ENCODE data around the gene HSD17B8.

HSD17B8 gene

GRCh38 chr6:33171880-33172687, 32.4 kb upstream of the HSD17B8 start:
- no peak for DNase-seq

GRCh38 chr6:33172688-33173534, 31.5 kb upstream of the HSD17B8 start:
- DNase-seq, result peak; percentile 86

GRCh38 chr6:33173535-33174180, 30.8 kb upstream of the HSD17B8 start:
- DNase-seq, result no peak

GRCh38 chr6:33174784-33175183, 29.7 kb upstream of the HSD17B8 start:
- no peak for DNase-seq

GRCh38 chr6:33175436-33176069, 28.9 kb upstream of the HSD17B8 start:
- DNase-seq, result no peak

- no peak for DNase-seq
These were observed 27.5 kb upstream of the HSD17B8 start for GRCh38 chr6:33176906-33177305.

GRCh38 chr6:33177552-33178446, 26.7 kb upstream of the HSD17B8 start:
- no peak for DNase-seq

- no peak for DNase-seq
These were observed 25.5 kb upstream of the HSD17B8 start for GRCh38 chr6:33178755-33179475.

GRCh38 chr6:33181141-33181540, 23.3 kb upstream of the HSD17B8 start:
- DNase-seq, result no peak

- no peak for DNase-seq
These were observed 21.3 kb upstream of the HSD17B8 start for GRCh38 chr6:33183071-33183683.

- DNase-seq, result no peak
These were observed 19.3 kb upstream of the HSD17B8 start for GRCh38 chr6:33185190-33185589.

- DNase-seq, result no peak
These were observed 18.7 kb upstream of the HSD17B8 start for GRCh38 chr6:33185654-33186187.

GRCh38 chr6:33187809-33188208, 16.6 kb upstream of the HSD17B8 start:
- no peak for DNase-seq

GRCh38 chr6:33189164-33189563, 15.3 kb upstream of the HSD17B8 start:
- no peak for DNase-seq

GRCh38 chr6:33189625-33190448, 14.6 kb upstream of the HSD17B8 start:
- no peak for DNase-seq

GRCh38 chr6:33190504-33191107, 13.8 kb upstream of the HSD17B8 start:
- DNase-seq, result no peak

- DNase-seq, result no peak
These were observed 12.9 kb upstream of the HSD17B8 start for GRCh38 chr6:33191383-33192104.

- no peak for DNase-seq
These were observed 12.3 kb upstream of the HSD17B8 start, which contains the start of gene COL11A2 for GRCh38 chr6:33192105-33192646. TSS of gene COL11A2 (minus strand) at chr6:33192467. CDS start at chr6:33192240, 227 bp downstream.
